A673 (cell line): ENCODE results near the gene RGS6.

Source experiments
- EZH2 ChIP-seq: fragments of 200-600 bp; sonication (generic); IDR thresholded peaks from 2 replicates; pipeline ENCODE4 v1.6.1; 2017; ENCODE audit warnings: borderline replicate concordance, low read depth, mild to moderate bottlenecking, mixed read lengths, antibody characterized with exemption, low read length; ENCODE audit not compliant: poor library complexity, severe bottlenecking
- TF ChIP-seq, protein P1 (sequence below): fragments of 300-800, 200-600 bp; sonication (generic); conservative IDR thresholded peaks from 2 replicates; pipeline ENCODE4 v1.5.1; 2017; ENCODE audit warnings: low read depth, mild to moderate bottlenecking, antibody characterized with exemption, low read length, moderate library complexity, mixed read lengths

GRCh38 chr14:72430457-72430856, 498.2 kb downstream of the RGS6 start:
- TF ChIP-seq, protein P1, sequence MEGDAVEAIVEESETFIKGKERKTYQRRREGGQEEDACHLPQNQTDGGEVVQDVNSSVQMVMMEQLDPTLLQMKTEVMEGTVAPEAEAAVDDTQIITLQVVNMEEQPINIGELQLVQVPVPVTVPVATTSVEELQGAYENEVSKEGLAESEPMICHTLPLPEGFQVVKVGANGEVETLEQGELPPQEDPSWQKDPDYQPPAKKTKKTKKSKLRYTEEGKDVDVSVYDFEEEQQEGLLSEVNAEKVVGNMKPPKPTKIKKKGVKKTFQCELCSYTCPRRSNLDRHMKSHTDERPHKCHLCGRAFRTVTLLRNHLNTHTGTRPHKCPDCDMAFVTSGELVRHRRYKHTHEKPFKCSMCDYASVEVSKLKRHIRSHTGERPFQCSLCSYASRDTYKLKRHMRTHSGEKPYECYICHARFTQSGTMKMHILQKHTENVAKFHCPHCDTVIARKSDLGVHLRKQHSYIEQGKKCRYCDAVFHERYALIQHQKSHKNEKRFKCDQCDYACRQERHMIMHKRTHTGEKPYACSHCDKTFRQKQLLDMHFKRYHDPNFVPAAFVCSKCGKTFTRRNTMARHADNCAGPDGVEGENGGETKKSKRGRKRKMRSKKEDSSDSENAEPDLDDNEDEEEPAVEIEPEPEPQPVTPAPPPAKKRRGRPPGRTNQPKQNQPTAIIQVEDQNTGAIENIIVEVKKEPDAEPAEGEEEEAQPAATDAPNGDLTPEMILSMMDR: no peak
- TF ChIP-seq EZH2: no peak
